ENCODE results near the gene TGFBR2. TPM values are rescaled to one million over a fixed set of nuclear protein-coding genes. Genes with fewer than 3 reads are reported as not detected.

Gene TGFBR2
- total RNA-seq, 1 donor from 2014 or later = 144 TPM

GRCh38 chr3:30583973-30584372 lies 22.4 kb upstream of the TGFBR2 start:
- no peak for DNase-seq

GRCh38 chr3:30585654-30586053 lies 20.7 kb upstream of the TGFBR2 start:
- no peak overlapping the region for H3K4me3 ChIP-seq
- H3K27ac ChIP-seq (replicated peaks) = peak overlapping the region; percentile 66
- intact Hi-C loops (cut with micrococcal nuclease) = loop anchor here (10.0 kb wide), 1 partner anchor 71 kb away; no protein-coding TSS in a partner anchor
- DNase-seq = no peak
- H3K4me1 ChIP-seq = peaks cover 21% of the 10 kb centered on the region
- H3K36me3 ChIP-seq = no peaks in the 10 kb centered on the region
- peaks cover 6% of the 10 kb centered on the region for H3K9me3 ChIP-seq (replicated peaks)
- no peaks in the 10 kb centered on the region for H3K27me3 ChIP-seq (ENCODE audit: low read depth)
- TF ChIP-seq, protein P1, sequence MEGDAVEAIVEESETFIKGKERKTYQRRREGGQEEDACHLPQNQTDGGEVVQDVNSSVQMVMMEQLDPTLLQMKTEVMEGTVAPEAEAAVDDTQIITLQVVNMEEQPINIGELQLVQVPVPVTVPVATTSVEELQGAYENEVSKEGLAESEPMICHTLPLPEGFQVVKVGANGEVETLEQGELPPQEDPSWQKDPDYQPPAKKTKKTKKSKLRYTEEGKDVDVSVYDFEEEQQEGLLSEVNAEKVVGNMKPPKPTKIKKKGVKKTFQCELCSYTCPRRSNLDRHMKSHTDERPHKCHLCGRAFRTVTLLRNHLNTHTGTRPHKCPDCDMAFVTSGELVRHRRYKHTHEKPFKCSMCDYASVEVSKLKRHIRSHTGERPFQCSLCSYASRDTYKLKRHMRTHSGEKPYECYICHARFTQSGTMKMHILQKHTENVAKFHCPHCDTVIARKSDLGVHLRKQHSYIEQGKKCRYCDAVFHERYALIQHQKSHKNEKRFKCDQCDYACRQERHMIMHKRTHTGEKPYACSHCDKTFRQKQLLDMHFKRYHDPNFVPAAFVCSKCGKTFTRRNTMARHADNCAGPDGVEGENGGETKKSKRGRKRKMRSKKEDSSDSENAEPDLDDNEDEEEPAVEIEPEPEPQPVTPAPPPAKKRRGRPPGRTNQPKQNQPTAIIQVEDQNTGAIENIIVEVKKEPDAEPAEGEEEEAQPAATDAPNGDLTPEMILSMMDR (IDR thresholded peaks at IDR 0.05; ENCODE audit: borderline replicate concordance) = no peak

More at GRCh38 chr3:30583973-30584372, 22.4 kb upstream of the TGFBR2 start:
- Histone ChIP-seq H3K27me3 (ENCODE audit: low read depth) (no peaks in the 10 kb centered on the region), H3K36me3 (no peaks in the 10 kb centered on the region), H3K9me3 (replicated peaks) (no peaks in the 10 kb centered on the region), H3K27ac (replicated peaks) (no peak overlapping the region), H3K4me3 (no peak overlapping the region), H3K4me1 (peaks cover 21% of the 10 kb centered on the region)
- intact Hi-C loops (cut with micrococcal nuclease) = loop anchor here (10.0 kb wide), 1 partner anchor 69 kb away; no protein-coding TSS in a partner anchor
- TF ChIP-seq, protein P1 (IDR thresholded peaks at IDR 0.05; ENCODE audit: borderline replicate concordance) = no peak

- intact Hi-C loops (cut with micrococcal nuclease) = loop anchor here (10.0 kb wide), 1 partner anchor 71 kb away; no protein-coding TSS in a partner anchor
- Histone ChIP-seq H3K4me1 (peaks cover 21% of the 10 kb centered on the region), H3K27me3 (ENCODE audit: low read depth) (no peaks in the 10 kb centered on the region), H3K9me3 (replicated peaks) (peaks cover 6% of the 10 kb centered on the region), H3K36me3 (no peaks in the 10 kb centered on the region), H3K4me3 (no peak overlapping the region), H3K27ac (replicated peaks) (peak overlapping the region; percentile 66)
- TF ChIP-seq, protein P1 (IDR thresholded peaks at IDR 0.05; ENCODE audit: borderline replicate concordance) = no peak
- DNase-seq = no peak
Measured at GRCh38 chr3:30586096-30586805, 20.1 kb upstream of the TGFBR2 start.

DNA sequence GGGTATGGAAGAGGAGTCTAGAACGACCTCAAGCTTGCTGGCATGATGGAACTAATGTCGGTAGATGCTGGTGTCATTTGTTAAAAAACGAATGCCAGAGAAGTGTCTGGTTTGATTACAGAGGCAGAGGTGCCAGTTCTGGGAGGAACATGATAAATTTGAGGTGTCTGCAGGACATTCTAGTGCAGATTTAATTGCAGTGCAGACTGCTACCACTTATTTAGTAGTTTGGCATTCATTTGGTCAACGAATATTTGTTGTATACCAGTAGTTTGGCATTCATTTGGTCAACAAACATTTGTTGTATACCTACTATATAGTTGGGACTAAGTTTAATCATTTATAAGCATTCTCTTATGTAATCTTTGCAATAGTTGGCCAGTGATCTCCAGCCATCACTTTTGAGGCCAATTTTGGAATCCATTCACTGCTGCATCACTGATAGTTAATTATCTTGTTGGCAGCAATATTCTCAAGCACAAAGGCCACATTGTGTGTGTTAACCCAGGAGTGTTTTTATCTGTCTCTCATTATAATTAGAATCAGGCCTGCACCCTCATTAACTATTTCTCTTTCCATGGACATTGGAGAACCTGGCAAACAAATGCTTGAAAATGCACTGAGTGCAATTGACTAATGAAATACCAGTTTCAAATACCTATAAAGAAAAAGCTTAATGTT lies 19.5 kb upstream of the TGFBR2 start:
- no peak for DNase-seq
- Histone ChIP-seq H3K4me1 (peaks cover 21% of the 10 kb centered on the region), H3K4me3 (no peak overlapping the region), H3K27me3 (ENCODE audit: low read depth) (no peaks in the 10 kb centered on the region), H3K36me3 (no peaks in the 10 kb centered on the region), H3K9me3 (replicated peaks) (peaks cover 9% of the 10 kb centered on the region), H3K27ac (replicated peaks) (peak overlapping the region; percentile 66)
- TF ChIP-seq, protein P1 (IDR thresholded peaks at IDR 0.05; ENCODE audit: borderline replicate concordance) = no peak
- intact Hi-C loops (cut with micrococcal nuclease) = loop anchor here (10.0 kb wide), 1 partner anchor 72 kb away; no protein-coding TSS in a partner anchor

- TF ChIP-seq, protein P1 (IDR thresholded peaks at IDR 0.05; ENCODE audit: borderline replicate concordance) = no peak
- Histone ChIP-seq H3K27ac (replicated peaks) (peak overlapping the region; percentile 66), H3K4me3 (no peak overlapping the region), H3K9me3 (replicated peaks) (peaks cover 16% of the 10 kb centered on the region), H3K36me3 (no peaks in the 10 kb centered on the region), H3K4me1 (peaks cover 21% of the 10 kb centered on the region), H3K27me3 (ENCODE audit: low read depth) (no peaks in the 10 kb centered on the region)
- DNase-seq = no peak
- intact Hi-C loops (cut with micrococcal nuclease) = loop anchor here (10.0 kb wide), 1 partner anchor 73 kb away; no protein-coding TSS in a partner anchor
Measured at GRCh38 chr3:30587904-30588303, 18.5 kb upstream of the TGFBR2 start.

All from left ventricle myocardium inferior (tissue), 1 donor.